GM12865 (cell line): ENCODE measurements around the gene ASTN2.

ENCODE experiments used
- DNase-seq: peaks from one replicate; pipeline ENCODE4 v3.0.0; 2010; ENCODE audit warnings: low read depth
- H3K4me3 ChIP-seq: 2 replicates; pipeline ENCODE4 v1.5.1; 2011; ENCODE audit warnings: mild to moderate bottlenecking, low read depth, low read length, control low read depth
- TF ChIP-seq, protein P1 (sequence below): IDR thresholded peaks from 2 replicates; pipeline ENCODE4 v1.5.1; 2011; ENCODE audit warnings: low read length, control low read depth, low read depth, inconsistent platforms; ENCODE audit not compliant: insufficient read depth; ENCODE audit errors: missing control alignments

ASTN2 gene

DNA sequence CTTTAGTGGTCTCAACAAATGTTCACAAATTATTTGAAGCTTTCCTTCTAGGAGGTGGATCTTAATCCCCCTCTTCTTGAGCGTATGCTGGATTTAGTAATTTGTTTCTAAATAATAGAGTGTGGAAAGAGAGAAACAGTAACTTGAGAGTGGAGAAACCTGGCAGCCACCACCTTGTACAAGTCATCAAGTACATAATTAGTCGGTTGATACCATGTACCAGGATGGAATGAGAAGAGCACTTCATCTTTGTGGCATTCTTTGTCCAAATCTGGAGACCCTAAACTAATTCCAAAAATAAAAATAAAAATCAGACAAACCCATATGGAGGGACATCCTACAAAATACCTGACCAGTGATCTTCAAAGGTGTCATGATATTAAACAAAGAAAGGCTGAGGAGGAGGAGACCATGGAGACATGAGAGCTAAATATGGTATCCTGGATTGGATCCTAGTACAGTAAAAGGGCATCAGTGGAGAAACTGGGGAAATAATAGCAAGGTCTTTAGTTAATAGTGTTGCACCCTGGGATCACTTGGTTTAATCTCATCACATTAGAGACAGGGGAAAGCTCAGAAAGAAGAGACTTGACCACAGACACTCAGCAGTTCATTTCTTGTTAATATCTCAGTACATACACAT, 147.9 kb downstream of the ASTN2 start:
- TF ChIP-seq, protein P1, sequence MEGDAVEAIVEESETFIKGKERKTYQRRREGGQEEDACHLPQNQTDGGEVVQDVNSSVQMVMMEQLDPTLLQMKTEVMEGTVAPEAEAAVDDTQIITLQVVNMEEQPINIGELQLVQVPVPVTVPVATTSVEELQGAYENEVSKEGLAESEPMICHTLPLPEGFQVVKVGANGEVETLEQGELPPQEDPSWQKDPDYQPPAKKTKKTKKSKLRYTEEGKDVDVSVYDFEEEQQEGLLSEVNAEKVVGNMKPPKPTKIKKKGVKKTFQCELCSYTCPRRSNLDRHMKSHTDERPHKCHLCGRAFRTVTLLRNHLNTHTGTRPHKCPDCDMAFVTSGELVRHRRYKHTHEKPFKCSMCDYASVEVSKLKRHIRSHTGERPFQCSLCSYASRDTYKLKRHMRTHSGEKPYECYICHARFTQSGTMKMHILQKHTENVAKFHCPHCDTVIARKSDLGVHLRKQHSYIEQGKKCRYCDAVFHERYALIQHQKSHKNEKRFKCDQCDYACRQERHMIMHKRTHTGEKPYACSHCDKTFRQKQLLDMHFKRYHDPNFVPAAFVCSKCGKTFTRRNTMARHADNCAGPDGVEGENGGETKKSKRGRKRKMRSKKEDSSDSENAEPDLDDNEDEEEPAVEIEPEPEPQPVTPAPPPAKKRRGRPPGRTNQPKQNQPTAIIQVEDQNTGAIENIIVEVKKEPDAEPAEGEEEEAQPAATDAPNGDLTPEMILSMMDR = no peak
- no peak overlapping the region for H3K4me3 ChIP-seq
- no peak for DNase-seq

GRCh38 chr9:117265253-117265652, 149.6 kb downstream of the ASTN2 start:
- H3K4me3 ChIP-seq = no peak overlapping the region
- no peak for DNase-seq
- TF ChIP-seq, protein P1 = no peak

- TF ChIP-seq, protein P1 = no peak
- DNase-seq = no peak
- no peak overlapping the region for H3K4me3 ChIP-seq
These were observed 156.5 kb downstream of the ASTN2 start for GRCh38 chr9:117258184-117258866.

GRCh38 chr9:117253261-117253660, 161.6 kb downstream of the ASTN2 start:
- no peak overlapping the region for H3K4me3 ChIP-seq
- TF ChIP-seq, protein P1 = no peak
- no peak for DNase-seq

DNA sequence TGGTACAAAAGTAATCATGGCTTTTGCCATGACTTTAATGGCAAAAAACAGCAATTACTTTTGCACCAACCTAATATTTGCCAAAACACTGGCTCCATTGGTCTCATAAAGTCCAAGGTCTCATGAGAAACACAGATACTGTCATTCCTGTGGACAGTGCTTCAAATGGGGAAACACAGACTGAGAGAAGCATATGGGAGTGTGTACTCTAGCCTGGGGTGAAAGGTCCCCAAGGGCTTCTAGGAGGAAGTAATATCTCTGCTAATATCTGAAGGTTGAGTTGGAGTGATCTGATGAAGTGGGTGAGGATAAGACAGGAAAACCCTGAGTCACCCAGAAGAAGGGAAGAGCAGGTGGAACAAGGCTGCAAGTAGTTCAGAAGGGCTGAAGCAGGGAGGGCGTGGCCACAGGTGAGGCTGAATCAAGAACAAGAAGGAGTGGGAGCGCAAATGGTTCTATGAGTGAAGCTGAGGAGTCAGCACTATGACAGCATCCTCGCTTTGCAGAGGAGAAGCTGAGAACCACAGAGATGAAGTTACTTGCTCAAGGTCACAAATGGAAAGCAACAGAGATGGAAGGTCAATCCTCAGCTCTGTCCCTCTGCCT, 164.1 kb downstream of the ASTN2 start:
- H3K4me3 ChIP-seq = no peak overlapping the region
- no peak for DNase-seq
- TF ChIP-seq, protein P1 = no peak

- TF ChIP-seq, protein P1 = no peak
- no peak overlapping the region for H3K4me3 ChIP-seq
- no peak for DNase-seq
These were observed 165.1 kb downstream of the ASTN2 start for GRCh38 chr9:117249799-117250198.
